GM12878 (cell line): ENCODE data around the gene HELZ.

Source experiments
- POLR2AphosphoS5 ChIP-seq: IDR thresholded peaks from 2 replicates; pipeline ENCODE4 v1.6.1; 2011; ENCODE audit warnings: mild to moderate bottlenecking, low read length, inconsistent platforms
- TARDBP ChIP-seq: IDR thresholded peaks from 2 replicates; pipeline ENCODE4 v1.6.1; 2016; ENCODE audit warnings: borderline replicate concordance
- TBL1XR1 ChIP-seq: IDR thresholded peaks from 2 replicates; pipeline ENCODE4 v1.6.1; 2012; ENCODE audit warnings: low read depth, low read length, improper control_type of control experiment

GRCh38 chr17:67223924-67224323, 21.1 kb downstream of the HELZ start:
- TF ChIP-seq POLR2AphosphoS5 (no peak), TARDBP (no peak), TBL1XR1 (no peak)
